Measurements from ENCODE around the gene SCNN1A.
A peak's percentile ranks its signal among the peaks of the same experiment; 100 is the strongest.

GRCh38 chr12:6367065-6367968, 8.0 kb downstream of the SCNN1A start:
- TF ChIP-seq, protein P1, sequence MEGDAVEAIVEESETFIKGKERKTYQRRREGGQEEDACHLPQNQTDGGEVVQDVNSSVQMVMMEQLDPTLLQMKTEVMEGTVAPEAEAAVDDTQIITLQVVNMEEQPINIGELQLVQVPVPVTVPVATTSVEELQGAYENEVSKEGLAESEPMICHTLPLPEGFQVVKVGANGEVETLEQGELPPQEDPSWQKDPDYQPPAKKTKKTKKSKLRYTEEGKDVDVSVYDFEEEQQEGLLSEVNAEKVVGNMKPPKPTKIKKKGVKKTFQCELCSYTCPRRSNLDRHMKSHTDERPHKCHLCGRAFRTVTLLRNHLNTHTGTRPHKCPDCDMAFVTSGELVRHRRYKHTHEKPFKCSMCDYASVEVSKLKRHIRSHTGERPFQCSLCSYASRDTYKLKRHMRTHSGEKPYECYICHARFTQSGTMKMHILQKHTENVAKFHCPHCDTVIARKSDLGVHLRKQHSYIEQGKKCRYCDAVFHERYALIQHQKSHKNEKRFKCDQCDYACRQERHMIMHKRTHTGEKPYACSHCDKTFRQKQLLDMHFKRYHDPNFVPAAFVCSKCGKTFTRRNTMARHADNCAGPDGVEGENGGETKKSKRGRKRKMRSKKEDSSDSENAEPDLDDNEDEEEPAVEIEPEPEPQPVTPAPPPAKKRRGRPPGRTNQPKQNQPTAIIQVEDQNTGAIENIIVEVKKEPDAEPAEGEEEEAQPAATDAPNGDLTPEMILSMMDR (IDR thresholded peaks at IDR 0.05) = peak; percentile 52
- no peak for TF ChIP-seq EZH2 (IDR thresholded peaks at IDR 0.05; ENCODE audit: borderline replicate concordance, insufficient read depth, low read depth, low read length, poor library complexity, severe bottlenecking)

Data from B cell (primary cell).